Natural killer cell (primary cell): Measurements from ENCODE around the gene PUM1. TPM values are rescaled to one million over a fixed set of nuclear protein-coding genes. Genes with fewer than 3 reads are reported as not detected.
A peak's percentile ranks its signal among the peaks of the same experiment; 100 is the strongest.

ENCODE experiments used
- ATAC-seq, 3 donors: fragments of 150-1000 bp in 2 of 3; fragments of 200-7000 bp in 1 of 3; cut with Tn5 transposase; 1 replicate in 1 of 3; 2 replicates in 2 of 3; pipeline ENCODE4 v1.10.0; 2021; ENCODE audit warnings: mild to moderate bottlenecking in 2 of 3, moderate library complexity in 2 of 3
- DNase-seq, 2 donors: peaks; one replicate each; pipeline versions ENCODE4 v3.0.0 to v3.0.0-alpha.2; 2013 to 2021; ENCODE audit warnings: mixed read lengths in 1 of 2
- H3K27ac ChIP-seq: one replicate; pipeline ENCODE4 v1.5.1; 2013; ENCODE audit warnings: mild to moderate bottlenecking, low read length
- H3K27me3 ChIP-seq: one replicate; pipeline ENCODE4 v1.6.1; 2013; ENCODE audit warnings: low read length; ENCODE audit not compliant: control insufficient read depth, insufficient read depth
- H3K36me3 ChIP-seq: one replicate; pipeline ENCODE4 v1.6.1; 2013; ENCODE audit warnings: low read length; ENCODE audit not compliant: control insufficient read depth, insufficient read depth
- H3K4me1 ChIP-seq: one replicate; pipeline ENCODE4 v1.6.1; 2013; ENCODE audit warnings: low read length; ENCODE audit not compliant: control insufficient read depth, insufficient read depth
- H3K4me3 ChIP-seq: one replicate; pipeline ENCODE4 v1.5.1; 2013; ENCODE audit warnings: low read length
- H3K9me3 ChIP-seq: one replicate; pipeline ENCODE4 v1.6.1; 2013; ENCODE audit warnings: low read length; ENCODE audit not compliant: control insufficient read depth, insufficient read depth
- H3K27ac Mint-ChIP-seq, 2 donors: one replicate each; pipeline ENCODE4 v1.8.0; 2022; ENCODE audit warnings: mild to moderate bottlenecking in 2 of 2, mixed read lengths in 2 of 2, moderate library complexity in 1 of 2
- H3K27me3 Mint-ChIP-seq, 2 donors: one replicate each; pipeline ENCODE4 v1.8.0; 2022; ENCODE audit warnings: low read depth in 2 of 2, mixed read lengths in 2 of 2
- H3K36me3 Mint-ChIP-seq: one replicate; pipeline ENCODE4 v1.8.0; 2022; ENCODE audit warnings: mixed read lengths
- H3K4me1 Mint-ChIP-seq, 2 donors: one replicate each; pipeline ENCODE4 v1.8.0; 2022; ENCODE audit warnings: mixed read lengths in 2 of 2
- H3K4me3 Mint-ChIP-seq: one replicate; pipeline ENCODE4 v1.8.0; 2022; ENCODE audit warnings: mild to moderate bottlenecking, moderate library complexity, mixed read lengths
- H3K9me3 Mint-ChIP-seq, 2 donors: one replicate each; pipeline ENCODE4 v1.8.0; 2022; ENCODE audit warnings: mixed read lengths in 2 of 2
- WGBS: methylation state at CpG from one replicate; pipeline ENCODE4 v1.1.7; 2013; ENCODE audit warnings: missing lambda C conversion rate; ENCODE audit not compliant: insufficient coverage; 5-methylcytosine and 5-hydroxymethylcytosine counted together
- intact Hi-C: fragments of 100-400 bp; cut with micrococcal nuclease; formaldehyde crosslinking; loops from one replicate; pipeline ENCODE4 v1.14.2; 2022
- total RNA-seq, 4 donors: library from RNA; stranded (reverse); fragments of 120-200 nt in 1 of 4; gene quantifications; one replicate each; pipeline versions ENCODE4 v1.2.3 to v1.2.4, GENCODE V29; 2013 to 2022
- TF ChIP-seq, protein P1 (sequence below): fragments of 200-600 bp; IDR thresholded peaks from one replicate; pipeline ENCODE4 v1.8.0; 2022; ENCODE audit warnings: antibody characterized with exemption

PUM1 gene
- total RNA-seq, 3 donors from 2014 or later (not counting 1 experiment from before 2014, with no cell fraction given) = 193 to 209 (median 202) TPM

DNA sequence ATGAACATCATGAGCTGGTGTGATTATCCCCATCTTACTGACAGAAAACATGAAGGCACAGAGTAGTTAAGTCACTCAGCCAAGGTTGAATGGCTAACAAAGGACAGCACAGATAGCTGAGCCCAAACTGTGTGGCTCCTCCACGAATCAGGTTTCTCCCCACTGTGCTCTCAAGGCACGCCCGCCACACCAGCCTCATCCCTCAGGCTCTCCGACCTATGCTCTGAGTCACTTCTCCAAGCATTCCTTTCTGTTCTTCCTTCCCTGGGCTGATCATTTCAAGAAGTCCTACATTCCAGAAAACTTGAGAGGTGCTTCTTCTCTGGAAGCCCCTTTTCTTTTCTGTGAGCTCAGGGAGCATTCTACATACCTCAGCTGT, 131.7 kb downstream of the PUM1 start:
- Mint-ChIP-seq H3K27me3 (no peaks in the 10 kb centered on the region), H3K27ac (peak overlapping the region in 1 of 2 donors; percentile 33), H3K36me3 (peaks cover 24% of the 10 kb centered on the region), H3K4me1 (peaks cover 11 to 22% of the 10 kb centered on the region in 2 donors), H3K9me3 (no peaks in the 10 kb centered on the region), H3K4me3 (peak overlapping the region; percentile 17)
- intact Hi-C loops = no loop called here
- H3K9me3 ChIP-seq = no peaks in the 10 kb centered on the region
- TF ChIP-seq, protein P1, sequence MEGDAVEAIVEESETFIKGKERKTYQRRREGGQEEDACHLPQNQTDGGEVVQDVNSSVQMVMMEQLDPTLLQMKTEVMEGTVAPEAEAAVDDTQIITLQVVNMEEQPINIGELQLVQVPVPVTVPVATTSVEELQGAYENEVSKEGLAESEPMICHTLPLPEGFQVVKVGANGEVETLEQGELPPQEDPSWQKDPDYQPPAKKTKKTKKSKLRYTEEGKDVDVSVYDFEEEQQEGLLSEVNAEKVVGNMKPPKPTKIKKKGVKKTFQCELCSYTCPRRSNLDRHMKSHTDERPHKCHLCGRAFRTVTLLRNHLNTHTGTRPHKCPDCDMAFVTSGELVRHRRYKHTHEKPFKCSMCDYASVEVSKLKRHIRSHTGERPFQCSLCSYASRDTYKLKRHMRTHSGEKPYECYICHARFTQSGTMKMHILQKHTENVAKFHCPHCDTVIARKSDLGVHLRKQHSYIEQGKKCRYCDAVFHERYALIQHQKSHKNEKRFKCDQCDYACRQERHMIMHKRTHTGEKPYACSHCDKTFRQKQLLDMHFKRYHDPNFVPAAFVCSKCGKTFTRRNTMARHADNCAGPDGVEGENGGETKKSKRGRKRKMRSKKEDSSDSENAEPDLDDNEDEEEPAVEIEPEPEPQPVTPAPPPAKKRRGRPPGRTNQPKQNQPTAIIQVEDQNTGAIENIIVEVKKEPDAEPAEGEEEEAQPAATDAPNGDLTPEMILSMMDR = no peak
- peaks cover 8% of the 10 kb centered on the region for H3K4me1 ChIP-seq
- DNase-seq (no peak), ATAC-seq (no peak)
- WGBS = 95% methylated on average over 4 of the region's 4 CpGs
- no peak overlapping the region for H3K4me3 ChIP-seq
- H3K36me3 ChIP-seq = peaks cover 52% of the 10 kb centered on the region
- no peaks in the 10 kb centered on the region for H3K27me3 ChIP-seq
- no peak overlapping the region for H3K27ac ChIP-seq

DNA sequence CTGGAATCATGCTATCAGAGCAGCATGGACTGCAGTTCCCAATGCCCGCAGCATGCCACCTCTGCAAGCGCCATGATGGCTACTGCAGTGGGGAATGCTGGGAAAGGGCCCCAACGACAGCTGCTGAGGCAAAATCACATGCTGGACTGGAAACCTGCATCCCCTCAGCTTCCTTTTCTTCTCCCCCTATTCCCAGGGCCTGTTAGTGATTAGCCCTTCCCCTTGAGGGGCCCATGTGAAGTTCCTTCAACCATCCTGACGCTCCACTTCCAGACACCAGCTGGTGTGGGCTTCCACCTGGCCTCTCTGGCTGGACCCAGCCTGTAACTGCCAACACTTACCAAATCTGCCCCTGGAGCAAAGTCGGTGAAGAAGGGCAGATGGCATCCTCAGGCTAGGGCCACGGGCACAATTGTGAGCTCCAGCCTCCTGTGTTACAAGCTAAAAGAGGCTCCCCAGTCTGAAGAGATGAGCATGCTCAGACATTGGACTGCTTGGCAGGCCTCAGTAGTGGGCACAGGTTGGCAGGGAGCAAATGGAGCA, 134.8 kb downstream of the PUM1 start:
- Mint-ChIP-seq H3K9me3 (no peaks in the 10 kb centered on the region), H3K4me1 (peaks cover 20 to 26% of the 10 kb centered on the region in 2 donors), H3K4me3 (no peak overlapping the region), H3K36me3 (peaks cover 24% of the 10 kb centered on the region), H3K27me3 (no peaks in the 10 kb centered on the region), H3K27ac (peak overlapping the region; percentile 72 to 73)
- TF ChIP-seq, protein P1 = no peak
- H3K4me3 ChIP-seq = no peak overlapping the region
- peaks cover 13% of the 10 kb centered on the region for H3K4me1 ChIP-seq
- no peak overlapping the region for H3K27ac ChIP-seq
- H3K27me3 ChIP-seq = no peaks in the 10 kb centered on the region
- no peak for DNase-seq
- no peaks in the 10 kb centered on the region for H3K9me3 ChIP-seq
- intact Hi-C loops = no loop called here
- H3K36me3 ChIP-seq = peaks cover 34% of the 10 kb centered on the region
- 84% methylated on average over 6 of the region's 6 CpGs for WGBS
- ATAC-seq = no peak

DNA sequence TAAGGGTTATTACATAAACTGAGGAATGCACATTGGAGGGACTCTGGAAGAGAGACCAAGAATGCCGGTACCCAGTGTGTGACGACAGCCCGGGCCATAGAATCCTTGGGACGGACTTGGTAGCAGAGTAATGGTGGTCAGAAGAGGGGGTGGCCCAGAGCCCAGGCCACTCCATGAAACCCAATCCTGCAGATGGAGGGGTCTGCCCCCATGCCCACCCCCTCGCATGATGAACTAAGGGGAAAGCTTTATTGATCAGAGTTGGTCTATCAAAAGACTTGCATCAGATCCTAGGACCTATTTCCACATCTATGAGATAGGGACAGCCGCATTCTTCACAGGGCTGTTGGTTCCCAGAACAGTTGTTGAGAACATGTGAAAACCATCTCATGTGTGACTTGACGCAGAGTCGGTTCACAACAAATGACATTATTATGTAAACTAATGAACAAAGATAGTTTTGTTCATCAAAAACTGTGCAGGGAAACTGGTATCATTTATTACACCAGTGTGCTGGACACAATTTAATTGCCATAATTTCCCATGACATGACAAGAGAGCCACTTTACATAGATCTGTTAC, 135.5 kb downstream of the PUM1 start:
- peaks cover 19% of the 10 kb centered on the region for H3K36me3 Mint-ChIP-seq
- TF ChIP-seq, protein P1 = no peak
- H3K4me3 Mint-ChIP-seq = no peak overlapping the region
- H3K27ac ChIP-seq = no peak overlapping the region
- peaks cover 20 to 23% of the 10 kb centered on the region in 2 donors for H3K4me1 Mint-ChIP-seq
- peaks cover 29% of the 10 kb centered on the region for H3K36me3 ChIP-seq
- no peak for DNase-seq
- no peaks in the 10 kb centered on the region for H3K9me3 Mint-ChIP-seq
- H3K27me3 ChIP-seq = no peaks in the 10 kb centered on the region
- intact Hi-C loops = loop anchor here (1.0 to 10.0 kb wide), 3 partner anchors 65 to 211 kb away; no protein-coding TSS in a partner anchor
- peak overlapping the region; percentile 75 to 87 for H3K27ac Mint-ChIP-seq
- no peaks in the 10 kb centered on the region for H3K9me3 ChIP-seq
- H3K27me3 Mint-ChIP-seq = no peaks in the 10 kb centered on the region
- no peak for ATAC-seq
- WGBS = 92% methylated on average over 8 of the region's 8 CpGs
- H3K4me3 ChIP-seq = no peak overlapping the region
- peaks cover 13% of the 10 kb centered on the region for H3K4me1 ChIP-seq
